Mesenchymal stem cell (in vitro differentiated cells and primary cell): ENCODE results near the gene IGF1R.
A peak's percentile ranks its signal among the peaks of the same experiment; 100 is the strongest.

Experiments used
- DNase-seq: peaks from one replicate; pipeline ENCODE4 v3.0.0-alpha.2; 2013
- H2AFZ ChIP-seq: one replicate; pipeline ENCODE4 v1.6.1; 2013; ENCODE audit warnings: low read depth, mild to moderate bottlenecking, control low read depth, inconsistent platforms, low read length, moderate library complexity
- H2AK5ac ChIP-seq: 2 replicates; pipeline ENCODE4 v1.6.1; 2013; ENCODE audit warnings: low read length, moderate library complexity, mild to moderate bottlenecking, inconsistent platforms; ENCODE audit not compliant: severe bottlenecking
- H2BK120ac ChIP-seq: one replicate; pipeline ENCODE4 v1.6.1; 2013; ENCODE audit warnings: low read depth, mild to moderate bottlenecking, inconsistent platforms, low read length, moderate library complexity
- H2BK12ac ChIP-seq, 2 experiments: one replicate each; pipeline ENCODE4 v1.6.1; 2013; ENCODE audit warnings: inconsistent platforms in 2 of 2, low read length in 2 of 2, mild to moderate bottlenecking in 2 of 2, moderate library complexity in 2 of 2, control low read depth in 1 of 2
- H2BK15ac ChIP-seq: one replicate; pipeline ENCODE4 v1.6.1; 2013; ENCODE audit warnings: mild to moderate bottlenecking, low read depth, inconsistent platforms; ENCODE audit not compliant: poor library complexity, severe bottlenecking
- H2BK5ac ChIP-seq: 2 replicates; pipeline ENCODE4 v1.6.1; 2013; ENCODE audit warnings: low read depth, mild to moderate bottlenecking, low read length, control low read depth, inconsistent platforms; ENCODE audit not compliant: poor library complexity, severe bottlenecking
- H3K14ac ChIP-seq, 2 experiments: one replicate each; pipeline ENCODE4 v1.6.1; 2013; ENCODE audit warnings: inconsistent platforms in 2 of 2, low read length in 2 of 2, control low read depth in 1 of 2, mild to moderate bottlenecking in 1 of 2, moderate library complexity in 1 of 2
- H3K18ac ChIP-seq, 2 experiments: one replicate each; pipeline ENCODE4 v1.6.1; 2013; ENCODE audit warnings: inconsistent platforms in 2 of 2, low read length in 2 of 2, control low read depth in 1 of 2, low read depth in 1 of 2, mild to moderate bottlenecking in 1 of 2
- H3K23ac ChIP-seq, 2 experiments: one replicate each; pipeline ENCODE4 v1.6.1; 2013; ENCODE audit warnings: inconsistent platforms in 2 of 2, low read length in 2 of 2, mild to moderate bottlenecking in 2 of 2, moderate library complexity in 2 of 2, control low read depth in 1 of 2
- H3K27ac ChIP-seq: 2 replicates; pipeline ENCODE4 v1.5.1; 2013; ENCODE audit warnings: mild to moderate bottlenecking, moderate library complexity, low read length, control low read depth, inconsistent platforms; ENCODE audit not compliant: poor library complexity, severe bottlenecking
- H3K27me3 ChIP-seq, 2 experiments: 2 replicates each; pipeline versions ENCODE4 v1.6.1 to v1.7.0; 2013; ENCODE audit warnings: low read length in 2 of 2, mild to moderate bottlenecking in 2 of 2, moderate library complexity in 2 of 2, control low read depth in 1 of 2, inconsistent platforms in 1 of 2; ENCODE audit not compliant: control insufficient read depth in 1 of 2, insufficient read depth in 1 of 2
- H3K36me3 ChIP-seq, 2 experiments: 2 replicates each; pipeline versions ENCODE4 v1.6.1 to v1.7.0; 2013; ENCODE audit warnings: low read length in 2 of 2, control low read depth in 1 of 2, inconsistent platforms in 1 of 2, low read depth in 1 of 2, mild to moderate bottlenecking in 1 of 2; ENCODE audit not compliant: insufficient read depth in 2 of 2, control insufficient read depth in 1 of 2
- H3K4ac ChIP-seq, 2 experiments: one replicate each; pipeline ENCODE4 v1.6.1; 2013; ENCODE audit warnings: inconsistent platforms in 2 of 2, low read length in 2 of 2, mild to moderate bottlenecking in 2 of 2, moderate library complexity in 2 of 2, control low read depth in 1 of 2, low read depth in 1 of 2
- H3K4me1 ChIP-seq: 2 replicates; pipeline ENCODE4 v1.6.1; 2013; ENCODE audit warnings: low read depth, low read length, control low read depth; ENCODE audit not compliant: control insufficient read depth, insufficient read depth
- H3K4me2 ChIP-seq: 2 replicates; pipeline ENCODE4 v1.6.1; 2013; ENCODE audit warnings: low read length, mild to moderate bottlenecking, inconsistent platforms; ENCODE audit not compliant: poor library complexity, severe bottlenecking
- H3K4me3 ChIP-seq, 2 experiments: 2 replicates each; pipeline versions ENCODE4 v1.5.1 to v1.7.0; 2013; ENCODE audit warnings: low read length in 2 of 2, mild to moderate bottlenecking in 2 of 2, control low read depth in 1 of 2, low read depth in 1 of 2; ENCODE audit not compliant: insufficient read depth in 1 of 2
- H3K79me1 ChIP-seq: replicated peaks from 2 replicates; pipeline ENCODE4 v1.6.1; 2013; ENCODE audit warnings: mild to moderate bottlenecking, control low read depth, low read length, inconsistent platforms; ENCODE audit not compliant: poor library complexity, severe bottlenecking
- H3K9ac ChIP-seq: 2 replicates; pipeline ENCODE4 v1.7.0; 2013; ENCODE audit warnings: mild to moderate bottlenecking, low read length, moderate library complexity
- H3K9me3 ChIP-seq: 2 replicates; pipeline ENCODE4 v1.7.0; 2013; ENCODE audit warnings: mild to moderate bottlenecking, low read length; ENCODE audit not compliant: control insufficient read depth
- H4K8ac ChIP-seq: one replicate; pipeline ENCODE4 v1.6.1; 2013; ENCODE audit warnings: inconsistent platforms, mild to moderate bottlenecking, low read length, moderate library complexity
- H4K91ac ChIP-seq: one replicate; pipeline ENCODE4 v1.6.1; 2013; ENCODE audit warnings: mild to moderate bottlenecking, low read length, inconsistent platforms
- WGBS: methylation state at CpG from one replicate; pipeline ENCODE4 v1.1.7; 2013; ENCODE audit warnings: mixed read lengths; 5-methylcytosine and 5-hydroxymethylcytosine counted together

Gene IGF1R

DNA sequence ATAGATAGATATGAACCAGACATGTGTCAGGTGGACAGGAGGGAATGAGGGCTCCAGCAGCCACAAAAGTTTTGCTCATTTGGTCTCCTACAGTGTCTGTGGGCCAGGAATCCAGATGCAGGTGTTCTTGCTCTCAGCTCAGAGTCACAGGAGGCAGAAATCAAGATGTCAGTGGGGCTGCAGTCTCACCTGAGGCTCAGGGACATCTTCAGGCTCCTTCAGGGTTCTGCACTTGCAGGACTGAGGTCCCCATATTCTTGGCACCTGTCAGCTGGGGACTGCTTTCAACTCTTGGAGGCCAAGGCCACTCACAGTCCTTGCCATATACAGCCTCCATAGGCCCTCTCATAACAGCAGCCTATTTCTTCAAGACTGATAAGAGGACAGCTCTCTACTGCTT is 301.9 kb downstream of the IGF1R start:
- no peak for DNase-seq
- Histone ChIP-seq H3K9ac (no peak overlapping the region), H3K4me1 (peaks cover 6% of the 10 kb centered on the region), H3K4me2 (no peak overlapping the region), H3K9me3 (no peaks in the 10 kb centered on the region), H3K27me3 (no peaks in the 10 kb centered on the region), H2BK5ac (no peak overlapping the region), H2BK15ac (no peak overlapping the region), H3K14ac (no peak overlapping the region), H4K91ac (no peak overlapping the region), H3K4me3 (no peak overlapping the region), H2AK5ac (no peak overlapping the region), H3K23ac (no peak overlapping the region), H3K4ac (no peak overlapping the region), H3K18ac (no peak overlapping the region), H2BK120ac (no peak overlapping the region), H3K36me3 (peaks cover 66 to 75% of the 10 kb centered on the region in 2 experiments), H3K27ac (no peak overlapping the region), H2AFZ (no peak overlapping the region), H3K79me1 (peaks cover 13% of the 10 kb centered on the region), H4K8ac (no peak overlapping the region), H2BK12ac (no peak overlapping the region)

DNA sequence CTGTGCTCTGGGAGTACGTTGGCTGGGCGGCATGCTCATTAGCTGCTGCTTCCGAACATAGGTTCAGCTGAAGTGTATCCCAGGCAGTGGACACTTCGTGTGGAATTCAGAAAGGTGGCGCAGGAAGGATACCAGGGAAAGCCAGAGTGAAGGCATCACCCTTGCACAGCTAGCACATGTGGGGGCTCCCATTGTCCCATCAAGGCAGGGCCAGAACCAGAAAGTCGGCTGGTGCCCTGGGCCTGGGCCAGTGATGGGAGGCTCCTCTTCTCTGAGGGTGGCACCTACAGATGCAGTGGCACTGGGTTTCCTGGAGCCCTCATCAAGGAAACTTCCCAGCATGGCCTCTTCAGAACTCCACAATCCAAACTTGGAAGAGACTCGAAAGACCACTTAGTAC is 302.7 kb downstream of the IGF1R start:
- Histone ChIP-seq H3K27me3 (no peaks in the 10 kb centered on the region), H3K14ac (no peak overlapping the region), H4K8ac (no peak overlapping the region), H2BK5ac (no peak overlapping the region), H3K79me1 (peaks cover 13% of the 10 kb centered on the region), H2AK5ac (no peak overlapping the region), H2BK12ac (no peak overlapping the region), H3K4ac (no peak overlapping the region), H3K4me1 (peaks cover 8% of the 10 kb centered on the region), H3K18ac (no peak overlapping the region), H3K9me3 (no peaks in the 10 kb centered on the region), H3K36me3 (peaks cover 59 to 76% of the 10 kb centered on the region in 2 experiments), H2BK120ac (no peak overlapping the region), H3K4me3 (no peak overlapping the region), H2AFZ (no peak overlapping the region), H3K27ac (no peak overlapping the region), H2BK15ac (no peak overlapping the region), H4K91ac (no peak overlapping the region), H3K23ac (no peak overlapping the region), H3K4me2 (no peak overlapping the region), H3K9ac (no peak overlapping the region)
- WGBS = 98% methylated on average over 7 of the region's 7 CpGs
- DNase-seq = no peak

DNA sequence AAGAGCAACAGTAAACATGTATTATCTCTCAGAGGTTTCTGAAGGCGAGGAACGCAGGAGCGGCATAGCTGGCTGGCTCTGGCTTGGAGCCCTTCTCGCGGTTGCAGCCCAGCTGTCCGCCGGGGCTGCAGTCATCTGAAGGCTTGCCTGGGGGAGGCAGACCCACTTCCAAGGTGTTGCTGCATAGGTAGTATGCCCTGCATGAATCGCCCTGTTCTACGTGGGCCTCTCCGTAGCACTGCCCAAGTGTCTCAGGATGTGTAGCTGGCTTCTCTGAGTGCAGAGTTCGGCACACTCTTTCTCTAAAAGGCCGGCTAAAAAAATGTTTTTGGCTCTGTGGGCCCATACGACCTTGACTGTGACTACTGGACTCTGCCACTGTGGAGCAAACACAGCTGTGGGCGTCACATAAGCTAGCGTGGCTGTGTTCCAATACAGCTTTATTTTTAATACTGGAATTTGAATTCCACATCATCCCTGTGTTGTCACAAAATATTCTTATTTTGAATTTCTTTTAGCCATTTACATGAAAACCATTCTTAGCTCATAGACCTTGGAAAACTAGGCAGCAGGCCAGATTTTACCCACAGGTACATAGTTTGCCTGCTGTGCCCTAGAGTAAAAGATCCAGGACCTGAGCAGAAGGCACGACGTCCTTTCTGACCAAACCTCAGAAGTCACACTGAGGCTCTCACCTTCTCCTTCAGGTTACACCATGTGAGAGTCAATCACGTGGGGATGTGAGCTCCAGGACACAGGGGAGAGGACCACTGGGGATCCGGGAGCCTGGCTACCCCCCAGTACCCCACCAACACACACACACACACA is 303.4 kb downstream of the IGF1R start:
- WGBS = 93% methylated on average over 19 of the region's 19 CpGs

DNA sequence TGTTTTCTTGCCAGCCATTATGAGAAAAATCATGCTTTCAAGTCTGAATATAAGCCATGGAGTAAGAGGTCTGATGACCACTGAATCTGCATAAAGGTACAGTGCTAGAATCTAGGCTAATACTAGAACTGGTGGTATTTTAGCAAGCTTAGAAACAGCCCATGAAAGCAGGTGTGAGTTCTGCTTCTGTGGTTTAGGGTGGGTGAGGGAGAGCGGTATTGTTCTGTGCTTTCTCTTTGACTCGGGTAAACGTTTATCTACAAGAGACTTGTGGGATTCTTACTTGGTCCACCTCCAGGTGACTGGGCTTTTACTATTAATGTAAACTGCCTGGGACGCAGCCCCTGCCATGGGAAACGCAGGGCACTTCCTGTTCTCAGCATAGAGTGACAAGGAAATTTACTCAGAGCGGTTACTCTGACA is 304.1 kb downstream of the IGF1R start:
- DNase-seq = no peak
- Histone ChIP-seq H3K36me3 (peaks cover 69 to 82% of the 10 kb centered on the region in 2 experiments), H3K4me2 (no peak overlapping the region), H3K27ac (no peak overlapping the region), H3K9ac (no peak overlapping the region), H2AFZ (no peak overlapping the region), H4K91ac (no peak overlapping the region), H3K27me3 (no peaks in the 10 kb centered on the region), H4K8ac (no peak overlapping the region), H3K18ac (no peak overlapping the region), H3K14ac (no peak overlapping the region), H2BK15ac (no peak overlapping the region), H3K79me1 (peaks cover 12% of the 10 kb centered on the region), H3K4ac (no peak overlapping the region), H3K4me1 (peaks cover 8% of the 10 kb centered on the region), H3K4me3 (no peak overlapping the region), H2BK5ac (no peak overlapping the region), H2BK12ac (peak overlapping the region in 1 of 2 experiments; percentile 7), H3K23ac (no peak overlapping the region), H2AK5ac (no peak overlapping the region), H2BK120ac (no peak overlapping the region), H3K9me3 (no peaks in the 10 kb centered on the region)
- WGBS = 79% methylated on average over 6 of the region's 6 CpGs

More for the DNA sequence above, 303.4 kb downstream of the IGF1R start:
- Histone ChIP-seq H3K27me3 (no peaks in the 10 kb centered on the region), H3K36me3 (peaks cover 62 to 77% of the 10 kb centered on the region in 2 experiments), H2AK5ac (no peak overlapping the region), H2BK120ac (no peak overlapping the region), H3K4me3 (no peak overlapping the region), H2BK15ac (no peak overlapping the region), H3K23ac (no peak overlapping the region), H2AFZ (no peak overlapping the region), H3K27ac (no peak overlapping the region), H4K8ac (no peak overlapping the region), H3K14ac (no peak overlapping the region), H3K9ac (no peak overlapping the region), H4K91ac (no peak overlapping the region), H3K18ac (no peak overlapping the region), H3K4me2 (no peak overlapping the region), H3K4me1 (peaks cover 8% of the 10 kb centered on the region), H2BK5ac (no peak overlapping the region), H3K9me3 (no peaks in the 10 kb centered on the region), H3K79me1 (peaks cover 14% of the 10 kb centered on the region), H2BK12ac (peak overlapping the region in 1 of 2 experiments; percentile 7), H3K4ac (no peak overlapping the region)
- no peak for DNase-seq
